ENCODE data around the gene DCUN1D5. TPM values are rescaled to one million over a fixed set of nuclear protein-coding genes. Genes with fewer than 3 reads are reported as not detected.

The DCUN1D5 gene
- total and polyA plus RNA-seq, 2 of the 13 experiments (the other 11 are each of a cell fraction or from before 2014, with no cell fraction given), result 32.9 to 46.7 TPM

GRCh38 chr11:103091801-103092524 lies at the start of gene DCUN1D5 (continued):
- TF ChIP-seq, protein P1, sequence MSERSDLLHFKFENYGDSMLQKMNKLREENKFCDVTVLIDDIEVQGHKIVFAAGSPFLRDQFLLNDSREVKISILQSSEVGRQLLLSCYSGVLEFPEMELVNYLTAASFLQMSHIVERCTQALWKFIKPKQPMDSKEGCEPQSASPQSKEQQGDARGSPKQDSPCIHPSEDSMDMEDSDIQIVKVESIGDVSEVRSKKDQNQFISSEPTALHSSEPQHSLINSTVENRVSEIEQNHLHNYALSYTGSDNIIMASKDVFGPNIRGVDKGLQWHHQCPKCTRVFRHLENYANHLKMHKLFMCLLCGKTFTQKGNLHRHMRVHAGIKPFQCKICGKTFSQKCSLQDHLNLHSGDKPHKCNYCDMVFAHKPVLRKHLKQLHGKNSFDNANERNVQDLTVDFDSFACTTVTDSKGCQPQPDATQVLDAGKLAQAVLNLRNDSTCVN (CRISPR knock-in tag; IDR thresholded peaks at IDR 0.05; ENCODE audit: borderline replicate concordance), result peak; percentile 67; the same call in 1 of the 2 replicates
- TF ChIP-seq RFX3 (CRISPR knock-in tag; IDR thresholded peaks at IDR 0.05), result no peak
- peak; percentile 48 for TF ChIP-seq HCFC1 (IDR thresholded peaks at IDR 0.05; ENCODE audit: low read depth, low read length)
- TF ChIP-seq YEATS2 (CRISPR knock-in tag; IDR thresholded peaks at IDR 0.05; ENCODE audit: borderline replicate concordance), result peak; percentile 85; the same call in 1 of the 2 replicates
- TF ChIP-seq ZNF451 (CRISPR knock-in tag; IDR thresholded peaks at IDR 0.05), result no peak
- TF ChIP-seq JARID2 (CRISPR knock-in tag; IDR thresholded peaks at IDR 0.05; ENCODE audit: insufficient replicate concordance), result peak; percentile 56
- 0 out of 2 replicates have a peak, but pooled peaks have one; percentile 44 for TF ChIP-seq TIGD3 (CRISPR knock-in tag; IDR thresholded peaks at IDR 0.05; ENCODE audit: borderline replicate concordance)
- peak; percentile 77 for TF ChIP-seq MXD3 (CRISPR knock-in tag; IDR thresholded peaks at IDR 0.05)
- TF ChIP-seq KLF15 (CRISPR knock-in tag; IDR thresholded peaks at IDR 0.05; ENCODE audit: borderline replicate concordance), result peak; percentile 30; the same call in 1 of the 2 replicates
- TF ChIP-seq ZNF710 (CRISPR knock-in tag; IDR thresholded peaks at IDR 0.05; ENCODE audit: borderline replicate concordance), result no peak
- TF ChIP-seq CTCF (CRISPR knock-in tag; IDR thresholded peaks at IDR 0.05), result 0 out of 2 replicates have a peak, but pooled peaks have one; percentile 8
- peak; percentile 70 for TF ChIP-seq RBM39 (IDR thresholded peaks at IDR 0.05; ENCODE audit: low read depth, low read length, poor library complexity, severe bottlenecking)
- peak; percentile 86 for TF ChIP-seq BRD4 (CRISPR knock-in tag; IDR thresholded peaks at IDR 0.05)
- TF ChIP-seq, protein P2, sequence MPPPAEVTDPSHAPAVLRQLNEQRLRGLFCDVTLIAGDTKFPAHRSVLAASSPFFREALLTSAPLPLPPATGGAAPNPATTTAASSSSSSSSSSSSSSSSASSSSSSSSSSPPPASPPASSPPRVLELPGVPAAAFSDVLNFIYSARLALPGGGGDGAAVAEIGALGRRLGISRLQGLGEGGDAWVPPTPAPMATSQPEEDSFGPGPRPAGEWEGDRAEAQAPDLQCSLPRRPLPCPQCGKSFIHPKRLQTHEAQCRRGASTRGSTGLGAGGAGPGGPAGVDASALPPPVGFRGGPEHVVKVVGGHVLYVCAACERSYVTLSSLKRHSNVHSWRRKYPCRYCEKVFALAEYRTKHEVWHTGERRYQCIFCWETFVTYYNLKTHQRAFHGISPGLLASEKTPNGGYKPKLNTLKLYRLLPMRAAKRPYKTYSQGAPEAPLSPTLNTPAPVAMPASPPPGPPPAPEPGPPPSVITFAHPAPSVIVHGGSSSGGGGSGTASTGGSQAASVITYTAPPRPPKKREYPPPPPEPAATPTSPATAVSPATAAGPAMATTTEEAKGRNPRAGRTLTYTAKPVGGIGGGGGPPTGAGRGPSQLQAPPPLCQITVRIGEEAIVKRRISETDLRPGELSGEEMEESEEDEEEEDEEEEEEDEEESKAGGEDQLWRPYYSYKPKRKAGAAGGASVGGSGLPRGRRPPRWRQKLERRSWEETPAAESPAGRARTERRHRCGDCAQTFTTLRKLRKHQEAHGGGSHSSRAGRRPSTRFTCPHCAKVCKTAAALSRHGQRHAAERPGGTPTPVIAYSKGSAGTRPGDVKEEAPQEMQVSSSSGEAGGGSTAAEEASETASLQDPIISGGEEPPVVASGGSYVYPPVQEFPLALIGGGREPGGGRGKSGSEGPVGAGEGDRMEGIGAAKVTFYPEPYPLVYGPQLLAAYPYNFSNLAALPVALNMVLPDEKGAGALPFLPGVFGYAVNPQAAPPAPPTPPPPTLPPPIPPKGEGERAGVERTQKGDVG (CRISPR knock-in tag; IDR thresholded peaks at IDR 0.05; ENCODE audit: borderline replicate concordance), result 0 out of 2 replicates have a peak, but pooled peaks have one; percentile 54
